Heart left ventricle (tissue), 13 donors: ENCODE data around the gene SVEP1.

Source experiments
- POLR2A ChIP-seq, 2 donors: fragments of 450-650 bp; IDR thresholded peaks; one replicate each; pipeline ENCODE4 v1.6.1; 2017; ENCODE audit warnings: antibody characterized with exemption in 2 of 2, mild to moderate bottlenecking in 2 of 2, moderate library complexity in 2 of 2
- TF ChIP-seq, protein P1 (sequence below), 12 donors: fragments of 200-600 bp; sonication (generic) in 4 of 12; IDR thresholded peaks; one replicate each; pipeline versions ENCODE4 v1.5.0 to v1.8.0; 2018 to 2022; ENCODE audit warnings: antibody characterized with exemption in 12 of 12, mild to moderate bottlenecking in 5 of 12
- donor health status: ischemic (EF 13 %, LVEDD 7.1; RV severe dilation, severe dysfunction).
- donor health status: DM: no; HTN: yes; CAD: no.
- donor health status: DM: no; HTN: no; CAD: no.
- donor health status: ischemic (EF 25% LVEDD 6.9; RV normal size, moderate dysfunction).
- donor health status: ischemic (EF 25% LVEDD 5.7; RV mildly dilated, moderate dysfunction).
- donor health status: ischemic (EF 35%, LVEDD 5.7; RV mildly dilated, moderate dysfunction).
- donor health status: nonischemic (EF 11% LVEDD 7.7; RV severe dilation, severe dysfunction).
- donor health status: DM: yes; HTN: yes; CAD: no.
- donor health status: PGD.
- donor health status: ischemic (EF 29% LVEDD 5.4; RV normal size, mild dysfunction).
- donor health status: nonischemic (EF 23%, LVEDD 6.1; RV moderate dilation, normal function).

- TF ChIP-seq, protein P1, sequence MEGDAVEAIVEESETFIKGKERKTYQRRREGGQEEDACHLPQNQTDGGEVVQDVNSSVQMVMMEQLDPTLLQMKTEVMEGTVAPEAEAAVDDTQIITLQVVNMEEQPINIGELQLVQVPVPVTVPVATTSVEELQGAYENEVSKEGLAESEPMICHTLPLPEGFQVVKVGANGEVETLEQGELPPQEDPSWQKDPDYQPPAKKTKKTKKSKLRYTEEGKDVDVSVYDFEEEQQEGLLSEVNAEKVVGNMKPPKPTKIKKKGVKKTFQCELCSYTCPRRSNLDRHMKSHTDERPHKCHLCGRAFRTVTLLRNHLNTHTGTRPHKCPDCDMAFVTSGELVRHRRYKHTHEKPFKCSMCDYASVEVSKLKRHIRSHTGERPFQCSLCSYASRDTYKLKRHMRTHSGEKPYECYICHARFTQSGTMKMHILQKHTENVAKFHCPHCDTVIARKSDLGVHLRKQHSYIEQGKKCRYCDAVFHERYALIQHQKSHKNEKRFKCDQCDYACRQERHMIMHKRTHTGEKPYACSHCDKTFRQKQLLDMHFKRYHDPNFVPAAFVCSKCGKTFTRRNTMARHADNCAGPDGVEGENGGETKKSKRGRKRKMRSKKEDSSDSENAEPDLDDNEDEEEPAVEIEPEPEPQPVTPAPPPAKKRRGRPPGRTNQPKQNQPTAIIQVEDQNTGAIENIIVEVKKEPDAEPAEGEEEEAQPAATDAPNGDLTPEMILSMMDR (IDR thresholded peaks at IDR 0.05), result no peak
- TF ChIP-seq POLR2A (IDR thresholded peaks at IDR 0.05), result no peak
Measured at GRCh38 chr9:110343551-110343950, 236.0 kb downstream of the SVEP1 start.
